Measurements from ENCODE around the gene YWHAH.

Gene YWHAH

GRCh38 chr22:31938296-31938695 is 6.0 kb upstream of the YWHAH start:
- no peak for DNase-seq (ENCODE audit: low read depth)
- H3K9ac ChIP-seq (ENCODE audit: low read length) = no peak overlapping the region
- H3K27me3 ChIP-seq (replicated peaks; ENCODE audit: control insufficient read depth, insufficient read depth, low read length) = no peaks in the 10 kb centered on the region
- no peaks in the 10 kb centered on the region for H3K36me3 ChIP-seq (ENCODE audit: control insufficient read depth, insufficient read depth, low read length, severe bottlenecking)
- H3K9me3 ChIP-seq (ENCODE audit: control insufficient read depth, low read length) = no peaks in the 10 kb centered on the region
- H3K4me1 ChIP-seq (ENCODE audit: control insufficient read depth, insufficient read depth, low read length) = no peaks in the 10 kb centered on the region
- no peak overlapping the region for H3K4me3 ChIP-seq (ENCODE audit: low read length)

GRCh38 chr22:31940506-31940905 is 3.8 kb upstream of the YWHAH start:
- no peak overlapping the region for H3K4me3 ChIP-seq (ENCODE audit: low read length)
- H3K36me3 ChIP-seq (ENCODE audit: control insufficient read depth, insufficient read depth, low read length, severe bottlenecking) = no peaks in the 10 kb centered on the region
- peaks cover 5% of the 10 kb centered on the region for H3K4me1 ChIP-seq (ENCODE audit: control insufficient read depth, insufficient read depth, low read length)
- H3K27me3 ChIP-seq (replicated peaks; ENCODE audit: control insufficient read depth, insufficient read depth, low read length) = no peaks in the 10 kb centered on the region
- no peaks in the 10 kb centered on the region for H3K9me3 ChIP-seq (ENCODE audit: control insufficient read depth, low read length)
- no peak overlapping the region for H3K9ac ChIP-seq (ENCODE audit: low read length)
- no peak for DNase-seq (ENCODE audit: low read depth)

GRCh38 chr22:31942091-31942490 is 2.2 kb upstream of the YWHAH start:
- H3K27me3 ChIP-seq (replicated peaks; ENCODE audit: control insufficient read depth, insufficient read depth, low read length) = no peaks in the 10 kb centered on the region
- no peak overlapping the region for H3K9ac ChIP-seq (ENCODE audit: low read length)
- no peak overlapping the region for H3K4me3 ChIP-seq (ENCODE audit: low read length)
- H3K4me1 ChIP-seq (ENCODE audit: control insufficient read depth, insufficient read depth, low read length) = peaks cover 19% of the 10 kb centered on the region
- DNase-seq (ENCODE audit: low read depth) = no peak
- H3K9me3 ChIP-seq (ENCODE audit: control insufficient read depth, low read length) = no peaks in the 10 kb centered on the region
- no peaks in the 10 kb centered on the region for H3K36me3 ChIP-seq (ENCODE audit: control insufficient read depth, insufficient read depth, low read length, severe bottlenecking)

GRCh38 chr22:31943206-31943977 is 943 bp upstream of the YWHAH start:
- peak overlapping the region; percentile 83 for H3K4me3 ChIP-seq (ENCODE audit: low read length)
- H3K27me3 ChIP-seq (replicated peaks; ENCODE audit: control insufficient read depth, insufficient read depth, low read length) = no peaks in the 10 kb centered on the region
- H3K4me1 ChIP-seq (ENCODE audit: control insufficient read depth, insufficient read depth, low read length) = peaks cover 20% of the 10 kb centered on the region
- H3K9ac ChIP-seq (ENCODE audit: low read length) = peak overlapping the region; percentile 86
- peaks cover 3% of the 10 kb centered on the region for H3K36me3 ChIP-seq (ENCODE audit: control insufficient read depth, insufficient read depth, low read length, severe bottlenecking)
- no peak for DNase-seq (ENCODE audit: low read depth)
- H3K9me3 ChIP-seq (ENCODE audit: control insufficient read depth, low read length) = no peaks in the 10 kb centered on the region

DNA sequence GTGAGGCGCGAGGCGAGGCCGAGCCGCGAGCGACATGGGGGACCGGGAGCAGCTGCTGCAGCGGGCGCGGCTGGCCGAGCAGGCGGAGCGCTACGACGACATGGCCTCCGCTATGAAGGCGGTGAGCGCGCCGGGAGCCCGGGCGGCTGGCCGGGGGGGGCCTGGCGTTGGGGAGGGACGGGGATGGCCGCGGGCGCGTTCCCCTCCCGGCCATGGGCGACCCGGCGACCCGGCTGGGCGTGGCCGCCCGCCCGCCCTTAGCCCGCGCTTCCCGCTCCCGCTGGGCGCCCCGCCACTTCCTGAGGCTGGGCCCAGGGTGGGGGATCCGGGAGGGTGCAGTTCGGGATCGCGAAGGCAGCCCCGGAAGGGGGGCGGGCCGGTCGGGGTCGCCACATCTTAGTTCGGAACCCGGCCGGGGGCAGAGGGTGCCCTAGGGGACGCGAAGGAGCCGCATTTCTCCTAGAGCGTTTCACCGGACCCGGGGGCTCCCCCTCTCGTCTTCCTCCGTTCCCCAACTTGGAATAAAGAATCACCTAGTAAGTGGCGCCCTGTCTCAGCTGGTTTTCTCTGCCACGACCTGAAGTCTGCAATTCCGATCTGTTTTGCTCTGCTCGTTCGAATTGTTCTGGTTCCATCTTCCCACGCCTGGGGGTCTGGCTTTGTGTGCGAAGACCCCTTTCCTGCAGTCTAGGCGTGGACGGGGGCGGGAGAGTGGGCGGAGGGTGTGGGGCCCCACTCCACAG is 536 bp downstream of the YWHAH start:
- peaks cover 24% of the 10 kb centered on the region for H3K4me1 ChIP-seq (ENCODE audit: control insufficient read depth, insufficient read depth, low read length)
- peak overlapping the region; percentile 95 for H3K4me3 ChIP-seq (ENCODE audit: low read length)
- H3K27me3 ChIP-seq (replicated peaks; ENCODE audit: control insufficient read depth, insufficient read depth, low read length) = no peaks in the 10 kb centered on the region
- H3K9me3 ChIP-seq (ENCODE audit: control insufficient read depth, low read length) = no peaks in the 10 kb centered on the region
- peak; percentile 62 for DNase-seq (ENCODE audit: low read depth)
- peak overlapping the region; percentile 92 for H3K9ac ChIP-seq (ENCODE audit: low read length)
- H3K36me3 ChIP-seq (ENCODE audit: control insufficient read depth, insufficient read depth, low read length, severe bottlenecking) = peaks cover 3% of the 10 kb centered on the region

DNA sequence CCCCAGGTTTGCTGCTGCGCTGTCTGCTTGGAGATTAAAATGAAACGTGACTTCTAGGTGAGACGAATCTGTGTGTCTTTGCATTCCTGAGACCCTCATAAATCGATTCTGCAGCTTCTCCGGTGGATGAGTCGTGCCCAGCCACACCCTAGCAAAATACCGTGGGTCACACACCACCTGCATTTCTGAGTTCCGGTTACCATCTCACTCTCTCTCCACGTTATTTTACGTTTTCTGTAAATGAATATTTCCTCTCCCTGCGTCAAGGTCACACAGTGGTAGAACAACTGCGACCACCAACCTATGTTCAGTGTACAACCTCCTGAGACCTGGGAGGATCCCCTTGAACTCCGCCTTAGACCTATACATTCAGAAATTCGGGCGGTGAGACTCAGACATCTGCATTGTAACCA is 1.1 kb downstream of the YWHAH start:
- DNase-seq (ENCODE audit: low read depth) = peak; percentile 13
- no peaks in the 10 kb centered on the region for H3K9me3 ChIP-seq (ENCODE audit: control insufficient read depth, low read length)
- peaks cover 3% of the 10 kb centered on the region for H3K36me3 ChIP-seq (ENCODE audit: control insufficient read depth, insufficient read depth, low read length, severe bottlenecking)
- H3K9ac ChIP-seq (ENCODE audit: low read length) = peak overlapping the region; percentile 92
- H3K4me3 ChIP-seq (ENCODE audit: low read length) = peak overlapping the region; percentile 95
- peaks cover 29% of the 10 kb centered on the region for H3K4me1 ChIP-seq (ENCODE audit: control insufficient read depth, insufficient read depth, low read length)
- H3K27me3 ChIP-seq (replicated peaks; ENCODE audit: control insufficient read depth, insufficient read depth, low read length) = no peaks in the 10 kb centered on the region

- H3K9ac ChIP-seq (ENCODE audit: low read length) = peak overlapping the region; percentile 92
- H3K4me1 ChIP-seq (ENCODE audit: control insufficient read depth, insufficient read depth, low read length) = peaks cover 36% of the 10 kb centered on the region
- no peaks in the 10 kb centered on the region for H3K27me3 ChIP-seq (replicated peaks; ENCODE audit: control insufficient read depth, insufficient read depth, low read length)
- H3K4me3 ChIP-seq (ENCODE audit: low read length) = peak overlapping the region; percentile 95
- DNase-seq (ENCODE audit: low read depth) = peak; percentile 19
- H3K36me3 ChIP-seq (ENCODE audit: control insufficient read depth, insufficient read depth, low read length, severe bottlenecking) = peaks cover 3% of the 10 kb centered on the region
- H3K9me3 ChIP-seq (ENCODE audit: control insufficient read depth, low read length) = no peaks in the 10 kb centered on the region
These were observed 1.8 kb downstream of the YWHAH start for GRCh38 chr22:31945971-31946680.

GRCh38 chr22:31947296-31947695 is 3.0 kb downstream of the YWHAH start:
- DNase-seq (ENCODE audit: low read depth) = no peak
- no peak overlapping the region for H3K4me3 ChIP-seq (ENCODE audit: low read length)
- peaks cover 3% of the 10 kb centered on the region for H3K36me3 ChIP-seq (ENCODE audit: control insufficient read depth, insufficient read depth, low read length, severe bottlenecking)

GRCh38 chr22:31948002-31948401 is 3.7 kb downstream of the YWHAH start:
- DNase-seq (ENCODE audit: low read depth) = no peak
- peaks cover 3% of the 10 kb centered on the region for H3K36me3 ChIP-seq (ENCODE audit: control insufficient read depth, insufficient read depth, low read length, severe bottlenecking)
- H3K27me3 ChIP-seq (replicated peaks; ENCODE audit: control insufficient read depth, insufficient read depth, low read length) = no peaks in the 10 kb centered on the region
- H3K4me1 ChIP-seq (ENCODE audit: control insufficient read depth, insufficient read depth, low read length) = peaks cover 55% of the 10 kb centered on the region
- H3K9me3 ChIP-seq (ENCODE audit: control insufficient read depth, low read length) = no peaks in the 10 kb centered on the region
- no peak overlapping the region for H3K4me3 ChIP-seq (ENCODE audit: low read length)
- no peak overlapping the region for H3K9ac ChIP-seq (ENCODE audit: low read length)

More at GRCh38 chr22:31947296-31947695, 3.0 kb downstream of the YWHAH start:
- H3K4me1 ChIP-seq (ENCODE audit: control insufficient read depth, insufficient read depth, low read length) = peaks cover 48% of the 10 kb centered on the region
- no peaks in the 10 kb centered on the region for H3K27me3 ChIP-seq (replicated peaks; ENCODE audit: control insufficient read depth, insufficient read depth, low read length)
- H3K9me3 ChIP-seq (ENCODE audit: control insufficient read depth, low read length) = no peaks in the 10 kb centered on the region
- H3K9ac ChIP-seq (ENCODE audit: low read length) = no peak overlapping the region

DNA sequence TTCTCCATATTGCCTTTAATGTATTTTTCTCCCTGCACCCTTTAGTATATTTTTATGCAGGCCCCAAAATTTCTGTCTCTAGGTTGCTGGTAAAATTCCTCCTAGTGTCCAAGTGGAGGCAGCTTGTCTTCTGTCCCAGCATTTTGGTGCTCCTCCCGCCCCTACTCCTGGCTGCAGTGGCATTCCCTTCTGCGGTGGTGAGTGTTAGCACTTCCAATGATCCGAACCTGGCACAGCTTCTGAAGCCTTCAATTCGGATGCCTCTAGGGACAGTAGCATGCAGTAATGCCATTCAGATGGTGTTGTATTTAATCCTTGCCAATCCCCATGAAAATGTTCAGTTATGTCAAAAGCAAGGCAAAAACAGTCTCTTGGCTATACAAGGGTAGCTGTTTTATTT is 5.9 kb downstream of the YWHAH start:
- peak; percentile 19 for DNase-seq (ENCODE audit: low read depth)
- peak overlapping the region; percentile 24 for H3K9ac ChIP-seq (ENCODE audit: low read length)
- peaks cover 3% of the 10 kb centered on the region for H3K36me3 ChIP-seq (ENCODE audit: control insufficient read depth, insufficient read depth, low read length, severe bottlenecking)
- H3K4me1 ChIP-seq (ENCODE audit: control insufficient read depth, insufficient read depth, low read length) = peaks cover 74% of the 10 kb centered on the region
- H3K27me3 ChIP-seq (replicated peaks; ENCODE audit: control insufficient read depth, insufficient read depth, low read length) = no peaks in the 10 kb centered on the region
- H3K9me3 ChIP-seq (ENCODE audit: control insufficient read depth, low read length) = no peaks in the 10 kb centered on the region
- H3K4me3 ChIP-seq (ENCODE audit: low read length) = no peak overlapping the region

All from adipocyte (in vitro differentiated cells).